Endodermal cell (in vitro differentiated cells): ENCODE data around the gene MYPOP. TPM values are rescaled to one million over a fixed set of nuclear protein-coding genes. Genes with fewer than 3 reads are reported as not detected.

Experiments
- DNase-seq: peaks from one replicate; pipeline ENCODE4 v3.0.0-alpha.2; 2017
- H3K27ac ChIP-seq: 2 replicates; pipeline ENCODE4 v1.5.1; 2013; ENCODE audit warnings: mild to moderate bottlenecking, low read depth, low read length, moderate library complexity
- H3K27me3 ChIP-seq: 2 replicates; pipeline ENCODE4 v1.6.1; 2013; ENCODE audit warnings: mild to moderate bottlenecking, low read length, moderate library complexity; ENCODE audit not compliant: insufficient read depth, control insufficient read depth, poor library complexity, severe bottlenecking
- H3K36me3 ChIP-seq: 2 replicates; pipeline ENCODE4 v1.7.0; 2013; ENCODE audit warnings: mild to moderate bottlenecking, low read length, moderate library complexity; ENCODE audit not compliant: control insufficient read depth, insufficient read depth
- H3K4me1 ChIP-seq: one replicate; pipeline ENCODE4 v1.7.0; 2013; ENCODE audit warnings: low read length; ENCODE audit not compliant: control insufficient read depth, insufficient read depth
- H3K4me3 ChIP-seq: 2 replicates; pipeline ENCODE4 v1.5.1; 2013; ENCODE audit warnings: mild to moderate bottlenecking, low read length, moderate library complexity
- H3K9ac ChIP-seq: 2 replicates; pipeline ENCODE4 v1.6.1; 2013; ENCODE audit warnings: mild to moderate bottlenecking, low read length, moderate library complexity; ENCODE audit not compliant: poor library complexity, severe bottlenecking; ENCODE audit errors: extremely low read depth
- H3K9me3 ChIP-seq: 2 replicates; pipeline ENCODE4 v1.6.1; 2013; ENCODE audit warnings: mild to moderate bottlenecking, low read length, moderate library complexity; ENCODE audit not compliant: control insufficient read depth
- H3K27ac Mint-ChIP-seq: 2 replicates; pipeline ENCODE4 v1.8.0; 2020; ENCODE audit warnings: mixed read lengths
- H3K27me3 Mint-ChIP-seq: 2 replicates; pipeline ENCODE4 v1.8.0; 2021; ENCODE audit warnings: mild to moderate bottlenecking, mixed read lengths; ENCODE audit not compliant: insufficient read depth
- H3K36me3 Mint-ChIP-seq: 2 replicates; pipeline ENCODE4 v1.8.0; 2020; ENCODE audit warnings: low read depth, mixed read lengths
- H3K4me1 Mint-ChIP-seq: 2 replicates; pipeline ENCODE4 v1.8.0; 2020; ENCODE audit warnings: mixed read lengths
- H3K4me3 Mint-ChIP-seq: 2 replicates; pipeline ENCODE4 v1.8.0; 2020; ENCODE audit warnings: mild to moderate bottlenecking, moderate library complexity, mixed read lengths
- H3K9me3 Mint-ChIP-seq: 2 replicates; pipeline ENCODE4 v1.8.0; 2020; ENCODE audit warnings: mild to moderate bottlenecking, mixed read lengths
- WGBS, 2 experiments: methylation state at CpG; one replicate each; pipeline versions ENCODE4 v1.1.5 to v1.1.7; 2013; ENCODE audit warnings: missing lambda C conversion rate in 2 of 2, mixed read lengths in 1 of 2; ENCODE audit not compliant: insufficient coverage in 1 of 2, insufficient read length in 1 of 2; 5-methylcytosine and 5-hydroxymethylcytosine counted together
- total RNA-seq, 2 donors: library from RNA; stranded (reverse); fragmentation: NEBNext Ultra II Directional in 1 of 2; extraction: Animal tissue kit (Norgen Biotek cat#: 25700) in 1 of 2; gene quantifications; 2 replicates in 1 of 2; 3 replicates in 1 of 2; pipeline ENCODE4 v1.2.1, GENCODE V29; 2021
- TF ChIP-seq, protein P1 (sequence below): fragments of 200-600 bp; sonication (generic); conservative IDR thresholded peaks from 2 replicates; pipeline ENCODE4 v1.5.0; 2021; ENCODE audit warnings: antibody characterized with exemption, mild to moderate bottlenecking

The MYPOP gene
- total RNA-seq, 2 donors from 2014 or later = 13.6 to 19.9 TPM

GRCh38 chr19:45934551-45935230 is 32.3 kb upstream of the MYPOP start:
- no peaks in the 10 kb centered on the region for H3K36me3 ChIP-seq
- no peaks in the 10 kb centered on the region for H3K4me1 ChIP-seq
- H3K9ac ChIP-seq = no peak overlapping the region
- Mint-ChIP-seq H3K4me3 (no peak overlapping the region), H3K9me3 (no peaks in the 10 kb centered on the region), H3K27me3 (peaks cover 79% of the 10 kb centered on the region), H3K4me1 (no peaks in the 10 kb centered on the region), H3K36me3 (no peaks in the 10 kb centered on the region), H3K27ac (no peak overlapping the region)
- H3K27me3 ChIP-seq = peaks cover 10% of the 10 kb centered on the region
- H3K27ac ChIP-seq = no peak overlapping the region
- no peak overlapping the region for H3K4me3 ChIP-seq
- H3K9me3 ChIP-seq = no peaks in the 10 kb centered on the region
- no peak for DNase-seq
- WGBS, 2 experiments = 75 to 77% methylated on average over 9 to 18 of the region's 19 CpGs
- TF ChIP-seq, protein P1, sequence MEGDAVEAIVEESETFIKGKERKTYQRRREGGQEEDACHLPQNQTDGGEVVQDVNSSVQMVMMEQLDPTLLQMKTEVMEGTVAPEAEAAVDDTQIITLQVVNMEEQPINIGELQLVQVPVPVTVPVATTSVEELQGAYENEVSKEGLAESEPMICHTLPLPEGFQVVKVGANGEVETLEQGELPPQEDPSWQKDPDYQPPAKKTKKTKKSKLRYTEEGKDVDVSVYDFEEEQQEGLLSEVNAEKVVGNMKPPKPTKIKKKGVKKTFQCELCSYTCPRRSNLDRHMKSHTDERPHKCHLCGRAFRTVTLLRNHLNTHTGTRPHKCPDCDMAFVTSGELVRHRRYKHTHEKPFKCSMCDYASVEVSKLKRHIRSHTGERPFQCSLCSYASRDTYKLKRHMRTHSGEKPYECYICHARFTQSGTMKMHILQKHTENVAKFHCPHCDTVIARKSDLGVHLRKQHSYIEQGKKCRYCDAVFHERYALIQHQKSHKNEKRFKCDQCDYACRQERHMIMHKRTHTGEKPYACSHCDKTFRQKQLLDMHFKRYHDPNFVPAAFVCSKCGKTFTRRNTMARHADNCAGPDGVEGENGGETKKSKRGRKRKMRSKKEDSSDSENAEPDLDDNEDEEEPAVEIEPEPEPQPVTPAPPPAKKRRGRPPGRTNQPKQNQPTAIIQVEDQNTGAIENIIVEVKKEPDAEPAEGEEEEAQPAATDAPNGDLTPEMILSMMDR = no peak

- TF ChIP-seq, protein P1 = no peak
- H3K9me3 ChIP-seq = no peaks in the 10 kb centered on the region
Observed at GRCh38 chr19:45933759-45934158, 31.3 kb upstream of the MYPOP start.

DNA sequence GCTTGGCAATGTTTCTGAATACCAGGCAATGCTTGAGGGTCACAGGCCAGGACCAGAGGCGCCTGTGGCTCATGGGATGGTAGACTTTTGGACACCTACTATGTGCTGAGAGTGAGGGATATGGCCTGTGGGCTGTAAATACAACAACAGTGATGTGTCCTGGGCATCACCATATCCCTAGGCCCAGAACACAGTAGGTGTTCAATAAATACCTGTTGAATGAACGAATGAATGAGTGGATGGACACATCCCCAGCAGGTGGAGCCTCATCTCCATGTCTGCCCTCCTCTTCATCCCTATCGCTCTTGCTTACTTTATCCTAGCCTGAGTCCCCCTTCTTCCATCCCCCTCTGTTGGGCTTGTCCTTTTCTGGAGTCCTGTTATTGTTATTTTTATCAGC is 28.6 kb upstream of the MYPOP start:
- H3K4me1 Mint-ChIP-seq = peaks cover 1% of the 10 kb centered on the region
- Histone ChIP-seq H3K27ac (no peak overlapping the region), H3K4me3 (no peak overlapping the region), H3K36me3 (no peaks in the 10 kb centered on the region), H3K4me1 (no peaks in the 10 kb centered on the region), H3K9me3 (no peaks in the 10 kb centered on the region), H3K9ac (no peak overlapping the region), H3K27me3 (peaks cover 18% of the 10 kb centered on the region)
- H3K27me3 Mint-ChIP-seq = peaks cover 75% of the 10 kb centered on the region
- TF ChIP-seq, protein P1 = peak; percentile 12
- no peak for DNase-seq
- no peaks in the 10 kb centered on the region for H3K9me3 Mint-ChIP-seq
- H3K36me3 Mint-ChIP-seq = no peaks in the 10 kb centered on the region
- no peak overlapping the region for H3K27ac Mint-ChIP-seq
- H3K4me3 Mint-ChIP-seq = no peak overlapping the region
- WGBS, 2 experiments = 80 to 86% methylated on average over 3 of the region's 3 CpGs

More at GRCh38 chr19:45933759-45934158, 31.3 kb upstream of the MYPOP start:
- peaks cover 84% of the 10 kb centered on the region for H3K27me3 Mint-ChIP-seq
- Histone ChIP-seq H3K27me3 (peaks cover 18% of the 10 kb centered on the region), H3K36me3 (no peaks in the 10 kb centered on the region), H3K9ac (no peak overlapping the region), H3K4me3 (no peak overlapping the region), H3K27ac (no peak overlapping the region), H3K4me1 (no peaks in the 10 kb centered on the region)
- H3K9me3 Mint-ChIP-seq = no peaks in the 10 kb centered on the region
- no peaks in the 10 kb centered on the region for H3K36me3 Mint-ChIP-seq
- no peaks in the 10 kb centered on the region for H3K4me1 Mint-ChIP-seq
- 73 to 80% methylated on average over 3 to 9 of the region's 9 CpGs for WGBS, 2 experiments
- H3K27ac Mint-ChIP-seq = no peak overlapping the region
- no peak overlapping the region for H3K4me3 Mint-ChIP-seq
- no peak for DNase-seq
